GM12872 (cell line): ENCODE results near the gene TCF12.

Experiments used
- CTCF ChIP-seq: IDR thresholded peaks from 3 replicates; pipeline ENCODE4 v1.5.1; 2011; ENCODE audit warnings: low read depth, mild to moderate bottlenecking, low read length, moderate library complexity; ENCODE audit not compliant: insufficient read depth

TCF12 gene

GRCh38 chr15:56982987-56983386 lies 64.5 kb downstream of the TCF12 start:
- no peak for TF ChIP-seq CTCF

- TF ChIP-seq CTCF = no peak
These were observed 66.4 kb downstream of the TCF12 start for GRCh38 chr15:56984681-56985481.

- no peak for TF ChIP-seq CTCF
These were observed 67.4 kb downstream of the TCF12 start for GRCh38 chr15:56985856-56986255.

GRCh38 chr15:56987286-56987685 lies 68.8 kb downstream of the TCF12 start:
- no peak for TF ChIP-seq CTCF

GRCh38 chr15:56988219-56988618 lies 69.8 kb downstream of the TCF12 start:
- no peak for TF ChIP-seq CTCF

- TF ChIP-seq CTCF = no peak
These were observed 71.0 kb downstream of the TCF12 start for GRCh38 chr15:56989411-56989924.

- TF ChIP-seq CTCF = no peak
These were observed 72.6 kb downstream of the TCF12 start for GRCh38 chr15:56991017-56991416.
